OCI-LY7 (cell line): ENCODE data around the gene EFCAB5. TPM values are rescaled to one million over a fixed set of nuclear protein-coding genes. Genes with fewer than 3 reads are reported as not detected.

Experiments
- BruUV-seq: library from RNA; stranded (reverse); fragments of 400-500 nt; replicated peaks from 2 replicates; lab custom pipeline; 2021; lab: Mats Ljungman, UMichigan
- CTCF ChIA-PET: fragments of 300-600 bp; sonication (Branson Sonifier 250); formaldehyde crosslinking; loops from one replicate; lab custom pipeline; 2022; ENCODE audit warnings: antibody characterized with exemption; ENCODE audit not compliant: unreplicated experiment; lab: Charles Lee
- POLR2A ChIA-PET: fragments of 300-600 bp; sonication (Branson Sonifier 250); formaldehyde crosslinking; loops from one replicate; lab custom pipeline; 2022; ENCODE audit warnings: antibody characterized with exemption; lab: Charles Lee
- DNase-seq: peaks from one replicate; pipeline ENCODE4 v3.0.0-alpha.2; 2015; ENCODE audit warnings: low spot score
- H2AFZ ChIP-seq: fragments of 200-600 bp; sonication (generic), shearing (Covaris generic); 2 replicates; pipeline ENCODE4 v1.6.1; 2014; ENCODE audit warnings: mild to moderate bottlenecking, antibody characterized with exemption, low read length, moderate library complexity
- H3K27ac ChIP-seq: fragments of 200-600 bp; sonication (generic); 2 replicates; pipeline ENCODE4 v1.5.1; 2014; ENCODE audit warnings: mixed run types, low read depth, mild to moderate bottlenecking, moderate library complexity, low read length, inconsistent platforms; ENCODE audit not compliant: poor library complexity, severe bottlenecking
- H3K36me3 ChIP-seq: fragments of 200-600 bp; sonication (generic); 2 replicates; pipeline ENCODE4 v1.6.1; 2014; ENCODE audit warnings: mild to moderate bottlenecking, antibody characterized with exemption, low read length, moderate library complexity, mixed read lengths; ENCODE audit not compliant: insufficient read depth
- H3K4me1 ChIP-seq: fragments of 200-600 bp; sonication (generic); 2 replicates; pipeline ENCODE4 v1.5.1; 2014; ENCODE audit warnings: mild to moderate bottlenecking, low read length; ENCODE audit not compliant: insufficient read depth, poor library complexity, severe bottlenecking
- H3K4me2 ChIP-seq: fragments of 200-600 bp; sonication (generic); 2 replicates; pipeline ENCODE4 v1.6.1; 2014; ENCODE audit warnings: mild to moderate bottlenecking, low read length
- H3K4me3 ChIP-seq: fragments of 200-600 bp; sonication (generic); 2 replicates; pipeline ENCODE4 v1.5.1; 2014; ENCODE audit warnings: mild to moderate bottlenecking, low read depth, low read length; ENCODE audit not compliant: poor library complexity, severe bottlenecking
- H3K79me2 ChIP-seq: fragments of 200-600 bp; sonication (generic); 2 replicates; pipeline ENCODE4 v1.6.1; 2016; ENCODE audit warnings: low read depth, mild to moderate bottlenecking, low read length, moderate library complexity, mixed read lengths; ENCODE audit not compliant: insufficient read depth
- H3K9me2 ChIP-seq: fragments of 200-600 bp; sonication (generic); 2 replicates; pipeline ENCODE4 v1.6.1; 2016; ENCODE audit warnings: mild to moderate bottlenecking, low read length, mixed read lengths; ENCODE audit not compliant: insufficient read depth
- H3K9me3 ChIP-seq: fragments of 200-600 bp; sonication (generic); 2 replicates; pipeline ENCODE4 v1.6.1; 2014; ENCODE audit warnings: mild to moderate bottlenecking, mixed run types, low read length, mixed read lengths
- H4K20me1 ChIP-seq: fragments of 200-600 bp; sonication (generic); 2 replicates; pipeline ENCODE4 v1.6.1; 2014; ENCODE audit warnings: mild to moderate bottlenecking, antibody characterized with exemption, low read length, moderate library complexity, mixed read lengths; ENCODE audit not compliant: insufficient read depth
- EZH2phosphoT487 ChIP-seq: fragments of 200-600 bp; sonication (generic); IDR thresholded peaks from 2 replicates; pipeline ENCODE4 v1.6.1; 2018; ENCODE audit warnings: low read depth, borderline replicate concordance, mild to moderate bottlenecking, mixed run types, antibody characterized with exemption, low read length, moderate library complexity, mixed read lengths
- intact Hi-C: fragments of 100-400 bp; cut with micrococcal nuclease; formaldehyde crosslinking; loops from one replicate; pipeline ENCODE4 v1.10.0; 2022; ENCODE audit not compliant: unreplicated experiment
- total RNA-seq, 2 experiments: library from RNA; depleted of rRNA in 1 of 2; stranded (reverse); fragments of >200 nt in 1 of 2; shearing (Covaris generic) in 1 of 2; gene quantifications; 2 replicates each; pipeline ENCODE4 v1.2.3, GENCODE V29; 2014 to 2022
- TF ChIP-seq, protein P1 (sequence below): fragments of 200-600 bp; sonication (generic); conservative IDR thresholded peaks from 2 replicates; pipeline ENCODE4 v1.5.1; 2014; ENCODE audit warnings: mild to moderate bottlenecking, antibody characterized with exemption, low read length, moderate library complexity, mixed read lengths

EFCAB5 gene
- total RNA-seq, 2 experiments from 2014 or later: 1.9 to 2.2 TPM

DNA sequence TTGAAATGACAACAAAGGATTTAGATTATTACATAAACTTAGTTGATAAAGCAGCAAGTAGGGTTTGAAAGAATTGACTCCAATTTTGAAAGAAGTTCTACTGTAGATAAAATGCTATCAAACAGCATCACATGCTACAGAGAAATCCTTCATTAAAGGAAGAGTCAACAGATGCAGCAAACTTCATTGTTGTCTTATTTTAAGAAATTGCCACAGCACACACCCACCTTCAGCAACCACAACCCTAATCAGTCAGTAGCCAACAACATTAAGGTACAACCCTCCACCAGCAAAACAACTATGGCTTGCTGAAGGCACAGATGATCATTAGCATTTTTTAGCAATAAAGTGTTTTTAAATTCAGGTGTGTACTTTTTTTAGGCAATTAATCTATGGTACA, 100.1 kb downstream of the EFCAB5 start:
- Histone ChIP-seq H3K9me3 (no peaks in the 10 kb centered on the region), H3K4me3 (no peak overlapping the region), H2AFZ (no peak overlapping the region), H3K9me2 (no peaks in the 10 kb centered on the region), H3K36me3 (no peaks in the 10 kb centered on the region), H3K27ac (no peak overlapping the region), H3K4me1 (no peaks in the 10 kb centered on the region), H3K4me2 (no peak overlapping the region), H3K79me2 (no peaks in the 10 kb centered on the region), H4K20me1 (no peaks in the 10 kb centered on the region)
- no peak for TF ChIP-seq EZH2phosphoT487
- TF ChIP-seq, protein P1, sequence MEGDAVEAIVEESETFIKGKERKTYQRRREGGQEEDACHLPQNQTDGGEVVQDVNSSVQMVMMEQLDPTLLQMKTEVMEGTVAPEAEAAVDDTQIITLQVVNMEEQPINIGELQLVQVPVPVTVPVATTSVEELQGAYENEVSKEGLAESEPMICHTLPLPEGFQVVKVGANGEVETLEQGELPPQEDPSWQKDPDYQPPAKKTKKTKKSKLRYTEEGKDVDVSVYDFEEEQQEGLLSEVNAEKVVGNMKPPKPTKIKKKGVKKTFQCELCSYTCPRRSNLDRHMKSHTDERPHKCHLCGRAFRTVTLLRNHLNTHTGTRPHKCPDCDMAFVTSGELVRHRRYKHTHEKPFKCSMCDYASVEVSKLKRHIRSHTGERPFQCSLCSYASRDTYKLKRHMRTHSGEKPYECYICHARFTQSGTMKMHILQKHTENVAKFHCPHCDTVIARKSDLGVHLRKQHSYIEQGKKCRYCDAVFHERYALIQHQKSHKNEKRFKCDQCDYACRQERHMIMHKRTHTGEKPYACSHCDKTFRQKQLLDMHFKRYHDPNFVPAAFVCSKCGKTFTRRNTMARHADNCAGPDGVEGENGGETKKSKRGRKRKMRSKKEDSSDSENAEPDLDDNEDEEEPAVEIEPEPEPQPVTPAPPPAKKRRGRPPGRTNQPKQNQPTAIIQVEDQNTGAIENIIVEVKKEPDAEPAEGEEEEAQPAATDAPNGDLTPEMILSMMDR: no peak
- no TSS peak for BruUV-seq
- DNase-seq: no peak
- ChIA-PET POLR2A (no interaction called here), CTCF (no interaction called here)
- intact Hi-C loops: no loop called here

DNA sequence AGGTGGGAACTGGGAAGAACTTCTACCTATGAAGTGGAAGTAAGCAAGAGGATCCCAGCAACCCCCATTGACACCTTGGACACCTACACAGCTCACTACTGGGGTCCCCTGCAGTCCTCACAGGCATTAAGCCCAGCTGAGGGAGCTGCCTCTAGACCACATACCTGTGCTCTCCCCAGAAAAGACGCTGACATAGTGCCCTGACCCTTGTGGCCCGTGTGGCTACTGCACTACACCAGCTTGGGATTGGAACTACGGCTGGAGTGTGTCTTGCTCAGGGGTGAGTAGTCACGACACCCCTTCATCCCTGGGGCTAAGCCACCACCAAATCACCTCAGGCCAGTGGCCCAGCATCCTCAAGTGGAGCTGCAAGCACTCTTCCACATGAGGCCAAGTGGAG, 120.9 kb downstream of the EFCAB5 start:
- no peak for TF ChIP-seq EZH2phosphoT487
- TF ChIP-seq, protein P1: no peak
- H2AFZ ChIP-seq: no peak overlapping the region
- H3K4me1 ChIP-seq: no peaks in the 10 kb centered on the region
- H3K4me3 ChIP-seq: no peak overlapping the region
- no peak overlapping the region for H3K27ac ChIP-seq
- no peak for DNase-seq
- ChIA-PET CTCF (interaction anchor here (1.1 kb wide), 1 partner anchor 33 kb away, joined by 3 read pairs; no protein-coding TSS in a partner anchor), POLR2A (interaction anchor here (0.6 to 1.1 kb wide), 2 partner anchors 17 to 519 kb away, joined by 3 to 4 read pairs; no protein-coding TSS in a partner anchor)
- H3K36me3 ChIP-seq: no peaks in the 10 kb centered on the region
- no peak overlapping the region for H3K4me2 ChIP-seq
- no peaks in the 10 kb centered on the region for H3K9me2 ChIP-seq
- H4K20me1 ChIP-seq: no peaks in the 10 kb centered on the region
- intact Hi-C loops: no loop called here
- H3K9me3 ChIP-seq: peaks cover 15% of the 10 kb centered on the region
- BruUV-seq: no TSS peak
- no peaks in the 10 kb centered on the region for H3K79me2 ChIP-seq

DNA sequence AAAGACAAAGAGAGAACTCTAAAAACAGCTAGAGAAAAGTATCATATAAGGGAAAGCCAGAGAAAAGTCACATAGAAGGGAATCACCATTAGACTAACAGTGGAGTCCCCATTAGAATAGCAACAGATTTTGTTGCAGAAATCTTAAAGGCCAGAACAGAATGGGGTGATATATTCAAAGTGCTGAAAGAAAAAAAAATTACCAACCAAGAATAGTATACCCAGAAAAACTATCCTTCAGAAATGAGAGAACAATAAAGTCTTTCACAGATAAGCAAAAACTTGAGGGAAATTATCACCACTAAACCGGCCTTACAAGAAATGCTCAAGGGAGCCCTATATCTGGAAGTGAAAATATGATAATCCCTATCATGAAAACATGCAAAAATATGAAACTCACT, 123.3 kb downstream of the EFCAB5 start:
- no peak for DNase-seq
- H4K20me1 ChIP-seq: no peaks in the 10 kb centered on the region
- ChIA-PET CTCF (no interaction called here), POLR2A (interaction anchor here (0.6 to 0.7 kb wide), 2 partner anchors 720 to 851 kb away, joined by 3 to 5 read pairs; no protein-coding TSS in a partner anchor)
- no peaks in the 10 kb centered on the region for H3K36me3 ChIP-seq
- TF ChIP-seq EZH2phosphoT487: no peak
- TF ChIP-seq, protein P1: no peak
- H3K9me2 ChIP-seq: no peaks in the 10 kb centered on the region
- no peaks in the 10 kb centered on the region for H3K79me2 ChIP-seq
- H3K4me3 ChIP-seq: no peak overlapping the region
- no peak overlapping the region for H3K4me2 ChIP-seq
- intact Hi-C loops: no loop called here
- no peaks in the 10 kb centered on the region for H3K4me1 ChIP-seq
- peaks cover 15% of the 10 kb centered on the region for H3K9me3 ChIP-seq
- BruUV-seq: no TSS peak
- H3K27ac ChIP-seq: no peak overlapping the region
- no peak overlapping the region for H2AFZ ChIP-seq
